Activated CD4-positive, alpha-beta T cell treated with anti-CD3 and anti-CD28 coated beads, Interleukin-2, amount 50 U/mL, for 24 hours (primary cell): ENCODE results near the gene PEX5L.
"Not testable (repeated sequence)": the region's sequence is repeated elsewhere in the genome, so short reads cannot be mapped to it uniquely, and the experiment has no call there.

Source experiments
- DNase-seq, 2 donors: peaks; one replicate each; pipeline ENCODE4 v3.0.0-alpha.2; 2020; ENCODE audit warnings: low read depth in 1 of 2, low spot score in 1 of 2

Gene PEX5L

GRCh38 chr3:179794355-179794754, 242.4 kb downstream of the PEX5L start:
- DNase-seq, result no peak

- DNase-seq, result no peak
Measured at GRCh38 chr3:179791793-179792192, 244.9 kb downstream of the PEX5L start.

GRCh38 chr3:179788996-179789395, 247.7 kb downstream of the PEX5L start:
- no peak for DNase-seq

- not testable (repeated sequence) for DNase-seq
Measured at GRCh38 chr3:179782841-179783240, 253.9 kb downstream of the PEX5L start.

- DNase-seq, result no peak
Measured at GRCh38 chr3:179775416-179776122, 261.2 kb downstream of the PEX5L start.

GRCh38 chr3:179772297-179772696, 264.4 kb downstream of the PEX5L start:
- DNase-seq, result no peak

- DNase-seq, result no peak
Measured at GRCh38 chr3:179771797-179772196, 264.9 kb downstream of the PEX5L start.

- no peak for DNase-seq
Measured at GRCh38 chr3:179769411-179770247, 267.1 kb downstream of the PEX5L start.

GRCh38 chr3:179768080-179768479, 268.7 kb downstream of the PEX5L start:
- DNase-seq, result no peak

GRCh38 chr3:179766416-179767133, 270.2 kb downstream of the PEX5L start:
- no peak for DNase-seq

GRCh38 chr3:179765396-179765795, 271.3 kb downstream of the PEX5L start:
- DNase-seq, result no peak

- DNase-seq, result no peak
Measured at GRCh38 chr3:179760944-179761343, 275.8 kb downstream of the PEX5L start.

GRCh38 chr3:179750720-179751328, 285.9 kb downstream of the PEX5L start:
- DNase-seq, result no peak

GRCh38 chr3:179745716-179746115, 291.0 kb downstream of the PEX5L start:
- no peak for DNase-seq

GRCh38 chr3:179745079-179745478, 291.7 kb downstream of the PEX5L start:
- DNase-seq, result no peak
